Measurements from ENCODE around the gene NACC2.

Gene NACC2

DNA sequence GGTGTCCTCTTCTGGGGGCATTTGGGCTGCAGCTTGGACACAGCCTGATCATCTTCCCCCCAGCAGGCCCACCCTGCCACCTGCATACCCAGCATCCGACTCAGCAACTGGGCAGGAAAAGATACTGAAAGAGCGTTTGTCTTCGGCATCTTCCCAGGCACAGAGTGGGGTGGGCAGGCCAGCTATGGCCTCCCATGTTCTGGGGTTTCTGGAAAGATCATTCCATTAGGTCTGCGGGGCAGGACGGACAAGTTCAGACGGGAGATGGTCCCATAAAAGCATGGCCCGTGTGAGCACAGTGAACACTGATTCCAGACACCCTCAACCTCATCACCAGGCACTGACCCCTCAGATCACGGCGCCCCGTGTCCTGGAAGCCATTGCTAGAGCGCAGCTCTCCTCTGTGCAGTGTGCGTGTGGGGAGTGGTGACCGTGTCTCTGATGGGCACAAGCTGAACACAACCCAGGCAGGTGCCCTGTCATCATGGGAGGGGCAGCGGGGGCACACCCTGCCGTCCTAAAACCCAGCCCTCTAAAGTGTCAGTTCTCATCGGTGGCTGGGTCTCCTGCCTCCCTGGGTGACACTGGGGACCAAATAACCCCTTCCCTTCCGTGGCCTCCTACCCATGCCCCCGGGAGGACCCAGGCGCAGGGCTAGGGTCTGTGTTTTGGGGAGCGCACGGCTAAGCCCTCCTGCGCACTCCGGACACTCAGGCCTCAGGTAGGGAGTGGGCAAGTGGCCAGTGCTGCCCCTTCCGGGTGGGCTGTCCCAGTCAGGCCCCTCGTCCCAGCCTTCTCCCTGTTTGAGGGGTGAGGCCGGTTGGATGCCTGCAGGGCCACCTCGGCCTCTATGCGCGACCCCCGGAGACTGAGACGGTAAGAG is 36.8 kb upstream of the NACC2 start:
- no peak for DNase-seq (ENCODE audit: low read depth in 2 of 2, low spot score in 1 of 2)

- no peak for DNase-seq (ENCODE audit: low read depth in 2 of 2, low spot score in 1 of 2)
Observed at GRCh38 chr9:136129176-136129575, 34.1 kb upstream of the NACC2 start.

DNA sequence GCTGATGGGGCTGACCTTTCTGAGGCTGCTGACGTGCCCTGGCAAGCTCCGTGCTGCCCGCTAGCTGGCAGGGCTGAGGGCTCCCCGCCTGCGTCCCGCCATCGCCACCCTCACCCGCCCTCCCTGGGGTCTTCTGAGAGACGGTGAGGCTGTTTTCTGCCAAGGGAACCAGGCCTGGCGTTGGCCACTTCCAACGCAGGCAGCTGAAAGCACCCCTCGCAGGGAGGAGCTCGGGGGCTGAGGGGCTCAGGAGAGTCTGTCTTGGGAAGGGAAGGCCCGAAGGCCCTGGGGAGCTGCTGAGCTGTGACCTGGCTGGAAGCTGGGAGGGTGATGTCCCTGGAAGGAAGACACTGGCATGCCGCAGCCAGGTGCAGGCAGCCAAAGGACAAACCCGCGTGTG is 33.3 kb upstream of the NACC2 start:
- DNase-seq (ENCODE audit: low read depth in 2 of 2, low spot score in 1 of 2): no peak

DNA sequence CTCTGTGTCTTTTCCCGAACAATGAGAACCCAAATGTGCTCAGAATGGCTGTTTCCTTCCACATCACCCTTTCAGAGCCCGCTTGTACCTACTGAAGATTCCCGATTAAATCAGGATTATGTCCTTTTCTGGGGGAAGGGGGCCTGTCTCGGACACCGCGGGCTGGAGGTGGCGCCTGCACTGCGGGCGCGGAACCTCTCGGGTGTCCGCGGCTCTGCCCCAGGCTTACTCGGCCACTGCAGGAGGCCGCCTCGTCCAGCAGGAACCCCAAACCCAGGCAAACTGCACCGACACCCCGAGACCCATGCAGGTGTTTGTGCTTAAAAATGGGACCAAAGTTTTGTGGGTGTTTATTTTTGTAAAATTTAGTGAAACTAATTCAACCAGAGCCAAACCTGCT is 32.2 kb upstream of the NACC2 start:
- no peak for DNase-seq (ENCODE audit: low read depth in 2 of 2, low spot score in 1 of 2)

- DNase-seq (ENCODE audit: low read depth in 2 of 2, low spot score in 1 of 2): no peak
Observed at GRCh38 chr9:136124976-136125692, 30.0 kb upstream of the NACC2 start.

DNA sequence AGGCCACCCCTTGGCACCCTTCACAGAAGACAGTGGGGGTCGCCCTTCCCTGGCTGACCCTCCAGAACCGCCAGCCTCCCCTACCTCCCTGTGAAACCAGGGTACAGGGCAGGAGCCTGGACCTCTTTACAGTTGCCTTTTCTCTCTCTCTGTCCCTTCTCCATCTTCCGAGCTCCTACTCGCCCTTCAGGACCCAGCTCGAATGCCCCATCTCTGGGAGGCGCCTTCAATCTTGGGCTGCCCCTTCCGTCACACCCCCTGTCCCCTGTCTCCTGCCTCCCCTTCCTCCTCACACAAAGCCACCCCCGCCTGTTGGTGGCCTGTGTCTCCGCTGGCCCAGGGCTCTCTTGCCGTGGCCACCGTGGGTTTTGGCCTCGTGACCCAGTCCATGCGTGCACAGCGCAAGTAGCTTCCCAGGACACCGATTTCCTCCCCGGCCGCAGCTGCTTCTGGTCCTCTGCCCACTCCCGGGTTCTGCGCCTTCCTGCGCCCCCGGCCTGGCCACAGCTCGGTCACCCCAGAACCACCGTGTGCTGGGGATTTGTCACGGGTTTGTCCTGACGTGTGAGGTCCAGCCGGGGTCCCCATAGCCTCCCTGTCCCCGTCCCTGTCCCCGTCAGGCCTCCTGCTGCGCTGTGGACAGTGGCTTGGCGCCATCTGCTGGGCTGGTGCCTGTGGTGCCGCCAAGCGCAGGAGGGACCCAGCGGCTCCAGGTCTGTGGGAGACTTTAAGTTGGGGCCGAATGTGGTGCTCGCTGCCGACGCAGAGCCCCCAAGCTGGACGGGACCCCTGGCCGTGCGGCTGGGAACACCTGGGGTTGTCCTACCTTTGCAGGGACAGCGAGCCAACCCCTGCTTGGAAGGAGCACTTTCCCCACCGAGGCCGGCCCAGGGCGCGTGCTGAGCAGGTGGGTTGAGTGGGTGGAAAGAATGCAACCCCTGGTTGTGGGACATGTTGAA is 27.6 kb upstream of the NACC2 start:
- peak; percentile 49 to 60 for DNase-seq (ENCODE audit: low read depth in 2 of 2, low spot score in 1 of 2)

DNA sequence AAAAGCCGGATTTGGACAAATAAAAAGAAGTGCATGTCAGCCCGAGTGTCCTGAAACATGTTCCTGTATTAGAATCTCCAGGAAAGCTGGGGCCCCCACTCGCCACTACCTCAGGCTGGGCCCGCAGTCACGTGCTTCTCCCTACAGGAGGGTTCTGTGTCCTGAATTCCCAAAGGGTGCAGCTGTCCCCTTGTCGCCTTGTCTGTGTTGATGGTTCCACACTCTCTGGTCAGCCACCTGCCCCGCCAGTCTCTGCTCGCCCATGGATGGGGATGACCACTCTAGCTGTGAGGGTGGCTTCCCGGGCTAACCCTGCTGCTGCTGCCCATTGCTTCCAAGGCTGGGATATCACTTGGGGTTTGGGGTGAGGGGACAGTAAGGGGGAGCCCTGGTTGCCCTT is 26.7 kb upstream of the NACC2 start:
- DNase-seq (ENCODE audit: low read depth in 2 of 2, low spot score in 1 of 2): no peak

GRCh38 chr9:136120438-136120844 is 25.4 kb upstream of the NACC2 start:
- DNase-seq (ENCODE audit: low read depth in 2 of 2, low spot score in 1 of 2): no peak

DNA sequence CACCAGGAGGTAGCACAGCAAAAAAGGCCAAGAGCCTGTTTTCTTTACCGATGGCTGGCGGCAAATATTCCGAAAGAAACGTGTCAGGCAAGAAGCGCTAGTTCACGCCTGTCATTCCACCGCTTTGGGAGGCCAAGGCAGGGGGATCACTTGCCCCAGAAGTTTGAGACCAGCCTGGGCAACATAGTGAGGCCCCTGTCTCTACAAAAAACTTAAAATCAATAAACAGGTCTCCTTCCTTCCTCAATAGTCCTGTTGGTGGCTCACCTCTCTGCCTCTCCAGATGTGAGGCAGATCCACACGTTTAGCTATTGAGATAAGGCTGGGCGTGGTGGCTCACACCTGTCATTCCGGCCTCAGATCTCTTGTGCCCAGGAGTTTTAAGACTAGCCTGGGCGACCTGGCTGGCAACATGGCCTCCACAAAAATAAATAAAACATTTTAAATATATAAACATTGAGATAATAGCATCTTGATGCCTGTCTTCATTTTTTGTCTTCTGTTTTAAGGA is 24.8 kb upstream of the NACC2 start:
- DNase-seq (ENCODE audit: low read depth in 2 of 2, low spot score in 1 of 2): no peak

GRCh38 chr9:136119061-136119882 is 24.2 kb upstream of the NACC2 start:
- DNase-seq (ENCODE audit: low read depth in 2 of 2, low spot score in 1 of 2): no peak

- DNase-seq (ENCODE audit: low read depth in 2 of 2, low spot score in 1 of 2): peak; percentile 89 to 92
Observed at GRCh38 chr9:136118320-136119060, 23.4 kb upstream of the NACC2 start, which contains the start of gene TMEM250. TSS of gene TMEM250 (minus strand) at chr9:136118875. CDS start at chr9:136116900, 1,975 bp downstream.

DNA sequence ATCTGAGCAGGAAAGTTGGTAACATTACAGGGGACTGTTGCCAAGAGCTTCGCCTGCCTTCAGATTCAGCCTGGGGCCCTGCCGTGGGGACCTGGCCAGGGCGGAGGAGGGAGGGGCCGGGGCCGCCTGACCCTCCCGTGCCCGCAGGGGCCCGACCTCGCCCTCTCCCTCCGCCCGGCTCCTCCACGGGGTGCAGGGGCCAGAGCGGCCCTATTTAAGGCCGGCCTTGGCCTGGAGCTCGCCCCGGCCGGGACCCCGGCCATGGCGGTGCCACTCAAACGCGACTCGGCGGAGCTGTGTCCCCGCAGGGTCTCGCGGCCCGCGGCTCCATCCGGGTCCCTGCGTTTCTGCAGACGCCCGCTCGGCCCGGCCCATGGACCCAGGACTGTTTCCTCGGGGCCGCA is 22.8 kb upstream of the NACC2 start:
- DNase-seq (ENCODE audit: low read depth in 2 of 2, low spot score in 1 of 2): no peak

- no peak for DNase-seq (ENCODE audit: low read depth in 2 of 2, low spot score in 1 of 2)
Observed at GRCh38 chr9:136117291-136117915, 22.3 kb upstream of the NACC2 start.

GRCh38 chr9:136116360-136117098 is 21.4 kb upstream of the NACC2 start:
- DNase-seq (ENCODE audit: low read depth in 2 of 2, low spot score in 1 of 2): no peak

DNA sequence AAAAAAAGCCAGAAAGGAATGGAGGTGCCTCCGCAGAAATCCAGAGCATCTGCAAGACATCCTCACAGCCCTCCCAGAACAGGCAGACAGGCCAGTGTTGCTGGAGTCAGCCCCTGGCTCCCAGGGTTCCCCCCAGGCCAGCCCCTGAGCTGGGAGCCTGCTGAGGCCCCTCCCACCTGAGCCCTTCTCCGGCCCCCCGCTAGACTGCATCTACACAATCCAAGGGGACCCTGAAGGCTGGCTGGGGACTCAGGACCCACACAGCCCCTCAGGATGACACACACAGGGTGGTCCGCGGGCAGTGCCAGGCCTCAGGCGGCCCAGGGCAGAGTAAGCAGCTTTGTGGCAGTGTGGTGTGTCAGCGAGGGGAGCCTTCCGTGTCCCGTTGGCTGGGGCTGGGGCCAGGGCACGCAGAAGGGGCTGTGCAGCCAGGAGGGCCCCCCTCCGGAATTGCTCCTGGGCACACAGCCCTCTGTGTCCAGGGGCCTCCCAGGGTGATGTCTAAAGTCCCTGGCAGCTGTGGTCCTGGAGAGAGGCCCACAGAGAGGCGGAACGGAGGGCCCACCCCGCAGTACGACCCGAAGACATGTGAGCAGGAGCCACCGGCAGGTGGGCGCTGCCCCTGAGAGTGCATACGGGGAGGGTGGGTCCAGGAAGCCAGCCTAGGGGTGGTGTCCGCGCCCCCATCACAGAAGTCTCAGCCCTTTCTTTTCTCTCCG is 20.7 kb upstream of the NACC2 start:
- DNase-seq (ENCODE audit: low read depth in 2 of 2, low spot score in 1 of 2): no peak

- DNase-seq (ENCODE audit: low read depth in 2 of 2, low spot score in 1 of 2): no peak
Observed at GRCh38 chr9:136115206-136115605, 20.1 kb upstream of the NACC2 start.

DNA sequence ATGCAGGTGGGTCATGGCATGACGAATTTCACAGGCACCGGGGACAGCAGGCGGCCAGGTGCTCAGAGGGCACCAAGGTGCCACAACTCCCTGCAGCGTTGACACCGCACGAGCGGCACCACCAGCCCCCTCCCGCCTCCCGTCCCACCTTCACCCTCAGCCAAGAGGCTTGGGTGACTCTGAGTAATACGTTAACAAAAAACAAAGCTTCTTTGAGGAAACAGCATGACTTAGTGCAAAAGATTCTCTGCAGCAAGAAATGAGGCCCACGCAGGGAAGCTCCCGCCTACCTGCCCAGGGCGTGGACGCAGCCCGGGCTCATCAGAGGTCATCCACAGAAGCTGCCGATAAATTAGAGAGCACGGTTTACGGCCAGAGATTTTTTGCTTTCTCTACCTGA is 19.5 kb upstream of the NACC2 start:
- DNase-seq (ENCODE audit: low read depth in 2 of 2, low spot score in 1 of 2): no peak

DNA sequence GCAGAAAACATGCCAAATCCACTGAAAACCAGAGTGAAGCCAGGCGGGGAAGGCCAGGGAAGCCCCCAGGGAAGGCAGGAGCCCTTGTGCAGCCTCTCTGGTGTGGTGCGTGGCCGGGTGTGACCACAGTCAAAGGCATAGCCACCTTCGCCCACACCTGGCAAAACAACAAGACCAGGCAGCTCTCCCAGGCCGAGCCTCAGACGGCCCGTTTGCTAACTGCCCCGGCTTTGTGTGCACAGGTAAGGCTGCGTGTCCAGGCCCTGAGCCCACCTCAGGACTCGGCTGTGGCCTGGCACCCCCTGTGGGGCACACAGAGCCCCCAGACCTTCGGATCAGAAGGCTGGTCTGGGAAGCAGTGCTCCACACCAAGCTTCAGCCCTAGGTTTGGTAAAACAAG is 17.5 kb upstream of the NACC2 start:
- DNase-seq (ENCODE audit: low read depth in 2 of 2, low spot score in 1 of 2): no peak
